NCI-H82 (cell line): ENCODE measurements around the gene YJU2.

Experiments used
- DNase-seq: peaks from one replicate; lab custom pipeline; 2025; lab: John Stamatoyannopoulos, UW

YJU2 gene

DNA sequence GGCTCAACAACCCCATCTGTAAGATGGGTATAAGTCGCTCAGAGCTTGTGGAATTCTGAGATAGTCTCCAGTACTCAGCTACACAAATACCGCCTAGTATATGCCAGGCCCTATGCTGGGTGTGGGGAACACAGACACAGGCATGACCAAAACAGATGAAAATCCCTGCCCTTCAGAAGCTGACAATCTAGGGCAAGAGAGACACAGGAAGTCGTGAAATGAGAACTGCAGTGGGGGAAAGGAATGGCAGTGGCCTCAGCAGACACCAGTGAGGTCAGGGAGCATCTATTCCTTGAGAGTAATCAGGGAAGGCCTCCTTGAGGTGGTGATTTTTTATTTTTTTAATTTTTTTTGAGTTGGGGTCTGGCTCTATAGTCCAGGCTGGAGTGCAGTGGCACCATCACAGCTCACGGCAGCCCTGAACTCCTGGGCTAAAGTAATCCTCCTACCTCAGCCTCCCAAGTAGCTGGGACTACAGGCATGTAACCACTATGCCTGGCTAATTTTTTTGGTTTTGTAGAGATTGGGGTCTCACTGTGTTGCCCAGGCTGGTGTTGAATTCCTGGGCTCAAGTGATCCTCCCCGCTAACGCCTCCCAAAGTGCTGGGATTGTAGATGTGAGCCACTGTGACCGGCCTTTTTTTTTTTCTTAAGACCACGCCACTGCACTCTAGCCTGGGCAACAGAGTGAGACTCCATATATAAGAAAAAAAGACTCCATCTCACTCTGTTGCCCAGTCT lies 52.1 kb downstream of the YJU2 start:
- no peak for DNase-seq

DNA sequence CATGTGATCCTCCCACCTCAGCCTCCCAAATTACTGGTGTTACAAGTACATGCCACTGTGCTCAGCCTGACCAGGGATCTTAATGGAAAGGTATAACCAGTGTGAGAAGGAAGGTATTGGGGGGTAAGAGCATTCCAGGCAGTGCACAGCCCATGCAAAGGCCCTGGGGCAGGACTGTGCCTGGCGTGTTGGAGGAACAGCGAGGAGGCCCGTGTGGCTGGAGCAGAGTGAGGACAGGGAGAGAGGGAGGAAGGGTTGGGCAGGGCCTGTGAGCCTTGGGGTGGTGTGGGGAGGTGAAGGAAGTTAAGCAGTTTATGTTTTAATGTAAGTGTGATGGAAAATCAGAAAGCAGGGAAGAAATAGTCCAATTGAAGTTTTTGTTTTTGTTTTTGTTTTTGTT lies 53.7 kb downstream of the YJU2 start:
- no peak for DNase-seq

GRCh38 chr19:4301590-4302242 lies 54.8 kb downstream of the YJU2 start:
- peak; percentile 29 for DNase-seq

GRCh38 chr19:4302243-4302640 lies 55.4 kb downstream of the YJU2 start, which contains the start of gene TMIGD2:
TMIGD2 (minus strand) TSS chr19:4302389; CDS start chr19:4302385, 4 bp downstream.
- DNase-seq, result no peak

- no peak for DNase-seq
Observed at GRCh38 chr19:4303819-4304537, 57.1 kb downstream of the YJU2 start.

GRCh38 chr19:4304538-4305256 lies 57.8 kb downstream of the YJU2 start, which contains the start of gene FSD1:
FSD1 (plus strand) TSS chr19:4304598; CDS start chr19:4304747, 149 bp downstream.
- DNase-seq, result peak; percentile 78

- DNase-seq, result no peak
Observed at GRCh38 chr19:4305257-4305612, 58.4 kb downstream of the YJU2 start.

- DNase-seq, result no peak
Observed at GRCh38 chr19:4305659-4306058, 58.8 kb downstream of the YJU2 start.

GRCh38 chr19:4310247-4311121 lies 63.6 kb downstream of the YJU2 start:
- peak; percentile 31 for DNase-seq

DNA sequence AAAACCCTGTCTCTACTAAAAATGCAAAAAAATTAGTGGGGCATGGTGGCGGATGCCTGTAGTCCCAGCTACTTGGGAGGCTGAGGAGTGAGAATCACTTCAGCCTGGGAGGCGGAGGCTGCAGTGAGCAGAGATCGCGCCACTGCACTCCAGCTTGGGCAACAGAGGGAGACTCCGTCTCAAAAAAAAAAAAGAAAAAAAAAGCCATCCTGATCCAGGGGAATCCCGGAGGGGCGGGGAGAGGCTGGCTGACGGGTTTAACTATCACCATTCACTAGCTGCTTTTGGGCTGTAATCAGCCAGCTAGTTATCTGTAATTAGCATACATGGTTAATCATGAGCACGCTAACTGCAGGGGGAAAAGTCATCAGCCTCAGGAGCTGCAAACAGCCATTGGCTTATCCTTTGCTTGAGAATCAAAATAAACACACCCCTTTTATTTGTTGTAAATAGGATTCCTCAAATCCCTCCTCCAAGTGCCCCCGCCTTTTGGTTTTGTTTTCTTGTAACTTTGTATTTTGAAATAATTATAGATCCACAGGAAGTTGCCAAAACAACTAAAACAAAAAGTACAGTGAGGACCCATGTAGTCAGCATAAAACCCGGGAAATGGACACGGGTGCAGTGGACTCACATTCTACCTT lies 67.1 kb downstream of the YJU2 start:
- no peak for DNase-seq

DNA sequence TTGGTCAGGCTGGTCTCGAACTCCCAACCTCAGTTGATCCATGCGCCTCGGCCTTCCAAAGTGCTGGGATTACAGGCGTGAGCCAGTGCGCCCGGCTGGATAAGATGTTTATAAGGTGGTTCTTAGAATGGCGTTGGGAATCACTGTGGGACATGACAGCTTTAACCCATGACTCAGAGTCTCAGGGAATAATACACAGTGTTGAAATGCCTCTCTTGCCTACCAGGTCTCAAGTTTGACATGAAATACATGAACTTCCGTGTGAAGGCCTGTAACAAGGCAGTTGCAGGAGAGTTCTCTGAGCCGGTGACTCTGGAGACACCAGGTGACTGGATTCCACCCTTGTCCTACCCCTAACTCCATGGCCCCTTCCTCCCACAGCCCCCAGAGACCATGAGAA lies 70.1 kb downstream of the YJU2 start:
- no peak for DNase-seq

DNA sequence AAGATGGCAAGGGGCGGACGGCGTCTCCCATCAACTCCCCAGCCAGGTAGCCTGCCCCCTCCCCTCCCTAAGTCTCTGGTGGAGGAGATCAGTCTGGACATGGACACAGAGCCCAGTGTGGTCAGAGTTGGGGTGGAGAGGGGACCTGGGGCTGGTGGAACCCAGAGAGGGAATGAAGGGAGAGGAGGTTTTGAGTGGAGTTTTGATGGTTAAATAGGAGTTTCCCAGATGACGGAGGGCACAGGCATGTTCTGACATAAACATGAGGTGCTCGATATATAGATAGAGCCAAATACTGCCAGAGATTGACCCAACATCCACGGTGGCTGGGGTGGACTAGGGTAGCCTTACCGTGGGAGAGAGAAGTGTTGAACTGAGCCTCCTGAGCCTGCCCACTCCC lies 71.6 kb downstream of the YJU2 start:
- no peak for DNase-seq
